SK-N-SH treated with all-trans-retinoic acid at 6 μM for 48 hours (cell line): ENCODE results near the gene TNFRSF13B.
"Not testable (repeated sequence)": the region's sequence is repeated elsewhere in the genome, so short reads cannot be mapped to it uniquely, and the experiment has no call there.

Experiments
- ATAC-seq: fragments of 200-7000 bp; cut with Tn5 transposase; 3 replicates; pipeline ENCODE4 v1.9.1; 2020; ENCODE audit warnings: mild to moderate bottlenecking, moderate library complexity
- ARNTL ChIP-seq: fragments of 450-650 bp; formaldehyde crosslinking; IDR thresholded peaks from 2 replicates; pipeline ENCODE4 v1.5.0; 2020; ENCODE audit warnings: low read depth, mild to moderate bottlenecking, moderate library complexity, borderline replicate concordance
- BACH2 ChIP-seq: fragments of 250-450 bp; sonication (Bioruptor Pico); IDR thresholded peaks from 2 replicates; pipeline ENCODE4 v1.9.0; 2021; ENCODE audit warnings: mild to moderate bottlenecking, borderline replicate concordance
- CSDC2 ChIP-seq: fragments of 250-450 bp; sonication (Bioruptor Pico); IDR thresholded peaks from 2 replicates; pipeline ENCODE4 v1.5.0; 2020; ENCODE audit warnings: mild to moderate bottlenecking, moderate library complexity
- CSRNP3 ChIP-seq: fragments of 250-450 bp; sonication (Bioruptor Pico); IDR thresholded peaks from 2 replicates; pipeline ENCODE4 v1.5.1; 2021; ENCODE audit warnings: mild to moderate bottlenecking, moderate library complexity
- ESRRG ChIP-seq: fragments of 250-450 bp; sonication (Bioruptor Pico); IDR thresholded peaks from 2 replicates; pipeline ENCODE4 v1.6.1; 2021; ENCODE audit warnings: mild to moderate bottlenecking
- GLIS3 ChIP-seq: fragments of 250-450 bp; sonication (Bioruptor Pico); IDR thresholded peaks from 2 replicates; pipeline ENCODE4 v1.5.0; 2020; ENCODE audit warnings: mild to moderate bottlenecking, moderate library complexity
- ISL1 ChIP-seq: fragments of 250-450 bp; sonication (Bioruptor Pico); IDR thresholded peaks from 2 replicates; pipeline ENCODE4 v2.1.2; 2022; ENCODE audit warnings: mild to moderate bottlenecking, moderate library complexity
- OSR1 ChIP-seq: fragments of 250-450 bp; sonication (Bioruptor Pico); IDR thresholded peaks from 2 replicates; pipeline ENCODE4 v1.8.0; 2022; ENCODE audit warnings: moderate library complexity, mild to moderate bottlenecking, inconsistent platforms
- POU6F1 ChIP-seq: fragments of 250-450 bp; sonication (Bioruptor Pico); IDR thresholded peaks from 2 replicates; pipeline ENCODE4 v1.8.0; 2021; ENCODE audit warnings: low read depth, mild to moderate bottlenecking, moderate library complexity, borderline replicate concordance
- PPARA ChIP-seq: fragments of 250-450 bp; sonication (Bioruptor Pico); IDR thresholded peaks from 2 replicates; pipeline ENCODE4 v1.5.0; 2020; ENCODE audit warnings: mild to moderate bottlenecking, borderline replicate concordance
- RARB ChIP-seq: fragments of 250-450 bp; sonication (Bioruptor Pico); IDR thresholded peaks from 2 replicates; pipeline ENCODE4 v1.8.0; 2021; ENCODE audit warnings: mild to moderate bottlenecking, moderate library complexity
- TCF4 ChIP-seq: fragments of 250-450 bp; sonication (Bioruptor Pico); IDR thresholded peaks from 2 replicates; pipeline ENCODE4 v1.8.0; 2021; ENCODE audit warnings: mild to moderate bottlenecking, moderate library complexity, borderline replicate concordance
- TOX ChIP-seq: fragments of 250-450 bp; sonication (Bioruptor Pico); IDR thresholded peaks from 2 replicates; pipeline ENCODE4 v1.8.0; 2021; ENCODE audit warnings: mild to moderate bottlenecking, moderate library complexity, borderline replicate concordance
- TSHZ2 ChIP-seq: fragments of 250-450 bp; sonication (Bioruptor Pico); IDR thresholded peaks from 2 replicates; pipeline ENCODE4 v1.5.0; 2020; ENCODE audit warnings: mild to moderate bottlenecking, moderate library complexity
- ZC3H10 ChIP-seq: fragments of 250-450 bp; sonication (Bioruptor Pico); IDR thresholded peaks from 2 replicates; pipeline ENCODE4 v1.5.1; 2021; ENCODE audit warnings: mild to moderate bottlenecking, moderate library complexity
- ZFP3 ChIP-seq: fragments of 250-450 bp; sonication (Bioruptor Pico); IDR thresholded peaks from 2 replicates; pipeline ENCODE4 v1.5.0; 2020; ENCODE audit warnings: mild to moderate bottlenecking, moderate library complexity
- ZFP30 ChIP-seq: fragments of 450-650 bp; formaldehyde crosslinking; IDR thresholded peaks from 2 replicates; pipeline ENCODE4 v1.5.0; 2022; ENCODE audit warnings: mild to moderate bottlenecking, moderate library complexity
- ZNF565 ChIP-seq: fragments of 450-650 bp; formaldehyde crosslinking; conservative IDR thresholded peaks from 2 replicates; pipeline ENCODE4 v1.5.0; 2020; ENCODE audit warnings: low read depth, mild to moderate bottlenecking, moderate library complexity
- ZNF70 ChIP-seq: fragments of 450-650 bp; formaldehyde crosslinking; IDR thresholded peaks from 2 replicates; pipeline ENCODE4 v1.5.0; 2020; ENCODE audit warnings: mild to moderate bottlenecking, moderate library complexity
- ZNF8 ChIP-seq: fragments of 450-650 bp; formaldehyde crosslinking; IDR thresholded peaks from 2 replicates; pipeline ENCODE4 v1.5.0; 2020; ENCODE audit warnings: mild to moderate bottlenecking, moderate library complexity
- TF ChIP-seq, protein P1 (sequence below): fragments of 250-450 bp; sonication (Bioruptor Pico); IDR thresholded peaks from 2 replicates; pipeline ENCODE4 v1.8.0; 2020; ENCODE audit warnings: mild to moderate bottlenecking, moderate library complexity, borderline replicate concordance

TNFRSF13B gene

DNA sequence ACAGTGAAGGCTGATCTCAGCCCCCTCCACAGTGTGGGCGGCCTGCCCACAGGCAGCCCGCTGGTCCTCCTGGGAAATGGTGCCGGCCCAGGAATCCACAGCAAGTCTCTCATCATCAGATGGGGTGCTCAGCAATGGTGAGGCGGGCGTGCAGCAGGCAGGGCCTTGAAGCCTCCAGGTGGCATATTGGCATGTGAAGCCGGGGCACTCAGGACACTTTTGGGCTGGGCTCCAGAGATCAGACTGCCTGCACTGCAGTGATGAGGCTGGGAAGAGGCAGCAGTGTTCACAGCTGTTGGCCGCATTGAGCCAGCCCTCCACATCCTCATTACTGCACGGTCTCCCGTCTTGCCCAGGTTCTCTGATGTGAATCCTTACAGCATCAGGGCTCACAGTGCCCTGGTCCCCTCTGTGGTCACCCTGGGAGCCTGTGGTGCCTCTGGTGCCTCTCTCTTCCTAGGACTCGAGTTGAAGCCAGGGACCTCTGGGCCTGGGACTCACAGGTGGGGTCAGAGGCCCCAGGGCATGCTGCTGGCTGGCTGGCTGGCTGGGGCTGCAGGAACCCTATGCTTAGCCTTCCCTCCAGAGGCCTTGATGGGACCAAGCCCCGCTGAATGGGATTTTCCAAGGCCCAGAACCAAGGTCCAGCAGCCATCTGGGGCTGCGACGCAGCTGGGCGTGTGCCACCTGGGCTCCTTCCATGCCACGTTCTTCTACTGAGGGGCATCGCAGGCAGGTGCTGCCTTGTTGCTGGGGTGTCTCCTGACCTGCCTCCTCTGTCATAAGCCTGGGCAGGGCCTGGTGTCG lies 48.6 kb downstream of the TNFRSF13B start (continued):
- TF ChIP-seq, protein P1, sequence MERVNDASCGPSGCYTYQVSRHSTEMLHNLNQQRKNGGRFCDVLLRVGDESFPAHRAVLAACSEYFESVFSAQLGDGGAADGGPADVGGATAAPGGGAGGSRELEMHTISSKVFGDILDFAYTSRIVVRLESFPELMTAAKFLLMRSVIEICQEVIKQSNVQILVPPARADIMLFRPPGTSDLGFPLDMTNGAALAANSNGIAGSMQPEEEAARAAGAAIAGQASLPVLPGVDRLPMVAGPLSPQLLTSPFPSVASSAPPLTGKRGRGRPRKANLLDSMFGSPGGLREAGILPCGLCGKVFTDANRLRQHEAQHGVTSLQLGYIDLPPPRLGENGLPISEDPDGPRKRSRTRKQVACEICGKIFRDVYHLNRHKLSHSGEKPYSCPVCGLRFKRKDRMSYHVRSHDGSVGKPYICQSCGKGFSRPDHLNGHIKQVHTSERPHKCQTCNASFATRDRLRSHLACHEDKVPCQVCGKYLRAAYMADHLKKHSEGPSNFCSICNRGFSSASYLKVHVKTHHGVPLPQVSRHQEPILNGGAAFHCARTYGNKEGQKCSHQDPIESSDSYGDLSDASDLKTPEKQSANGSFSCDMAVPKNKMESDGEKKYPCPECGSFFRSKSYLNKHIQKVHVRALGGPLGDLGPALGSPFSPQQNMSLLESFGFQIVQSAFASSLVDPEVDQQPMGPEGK (CRISPR knock-in tag): no peak
- no peak for TF ChIP-seq CSRNP3 (CRISPR knock-in tag)

DNA sequence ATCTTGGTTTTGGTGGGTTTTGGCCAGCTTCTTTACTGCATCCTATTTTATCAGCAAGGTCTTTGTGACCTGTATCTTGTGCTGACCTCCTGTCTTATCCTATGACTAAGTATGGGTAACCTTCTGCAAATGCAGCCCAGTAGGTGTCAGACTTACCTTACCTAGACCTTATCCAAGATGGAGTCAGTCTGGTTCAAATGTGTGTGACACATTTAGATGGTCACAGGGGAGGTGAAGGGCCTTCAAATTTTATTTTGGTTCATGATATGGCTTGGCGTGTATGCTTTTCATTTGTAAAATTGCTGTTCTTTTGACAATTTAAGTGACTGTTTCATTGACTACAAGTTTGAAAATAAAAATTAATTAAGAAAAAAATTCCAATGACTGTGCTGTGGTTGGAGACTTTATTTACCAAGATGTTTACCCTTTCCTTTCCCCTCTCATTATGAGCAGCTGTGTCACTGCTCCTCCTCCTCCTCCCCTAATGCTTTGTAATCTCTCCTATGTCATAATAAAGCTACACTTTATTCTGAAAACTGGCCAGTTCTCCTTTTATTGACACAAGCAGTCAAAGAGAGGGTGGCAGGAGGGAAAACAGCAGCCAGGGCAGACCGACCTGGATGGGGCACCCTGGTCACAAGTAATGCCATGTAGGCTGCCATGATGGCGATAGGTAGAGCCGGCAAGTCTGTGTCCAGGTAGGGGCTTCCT lies 49.4 kb downstream of the TNFRSF13B start:
- TF ChIP-seq BACH2 (CRISPR knock-in tag): no peak
- TF ChIP-seq ZNF8 (CRISPR knock-in tag): no peak
- TF ChIP-seq ZNF565 (CRISPR knock-in tag): no peak
- no peak for TF ChIP-seq ESRRG (CRISPR knock-in tag)
- no peak for TF ChIP-seq ISL1 (CRISPR knock-in tag)
- no peak for TF ChIP-seq CSDC2 (CRISPR knock-in tag)
- no peak for TF ChIP-seq CSRNP3 (CRISPR knock-in tag)
- no peak for TF ChIP-seq ZFP30
- no peak for TF ChIP-seq GLIS3 (CRISPR knock-in tag)
- no peak for TF ChIP-seq ARNTL
- no peak for TF ChIP-seq TCF4 (CRISPR knock-in tag)
- no peak for TF ChIP-seq RARB (CRISPR knock-in tag)
- no peak for ATAC-seq

DNA sequence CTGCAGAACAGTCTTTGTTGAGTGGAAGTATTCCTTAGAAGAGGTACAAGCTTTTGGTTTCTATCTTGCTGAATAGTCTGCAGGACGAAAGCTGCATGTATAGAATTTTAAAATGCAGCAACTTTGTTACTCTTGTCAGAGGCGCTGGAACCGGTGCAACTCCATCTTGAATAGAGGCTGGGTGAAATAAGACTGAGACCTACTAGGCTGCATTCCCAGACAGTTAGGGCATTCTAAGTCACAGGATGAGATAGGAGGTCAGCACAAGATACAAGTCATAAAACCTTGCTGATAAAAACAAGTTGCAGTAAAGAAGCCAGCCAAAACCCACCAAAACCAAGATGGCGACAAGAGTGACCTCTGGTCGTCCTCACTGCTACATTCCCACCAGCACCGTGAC lies 50.5 kb downstream of the TNFRSF13B start:
- not testable (repeated sequence) for ATAC-seq

GRCh38 chr17:16920628-16921020 lies 51.3 kb downstream of the TNFRSF13B start:
- TF ChIP-seq ZNF565 (CRISPR knock-in tag) (no peak), ZFP3 (CRISPR knock-in tag) (no peak), OSR1 (no peak), RARB (CRISPR knock-in tag) (no peak), GLIS3 (CRISPR knock-in tag) (no peak), BACH2 (CRISPR knock-in tag) (no peak), ESRRG (CRISPR knock-in tag) (no peak), ZNF70 (no peak), PPARA (CRISPR knock-in tag) (no peak), TSHZ2 (no peak), ARNTL (no peak), POU6F1 (no peak), CSRNP3 (CRISPR knock-in tag) (no peak), ZC3H10 (CRISPR knock-in tag) (no peak), TOX (CRISPR knock-in tag) (no peak), ISL1 (CRISPR knock-in tag) (no peak)
- ATAC-seq: no peak
